Measurements from ENCODE around the gene TMEM117.

- no peak for TF ChIP-seq CTCF (IDR thresholded peaks at IDR 0.05; ENCODE audit: low read depth, low read length, poor library complexity, severe bottlenecking)
- no peak for TF ChIP-seq EZH2phosphoT487 (IDR thresholded peaks at IDR 0.05; ENCODE audit: borderline replicate concordance, low read length)
Measured at GRCh38 chr12:43872396-43872795, 36.5 kb downstream of the TMEM117 start.
